Upper lobe of left lung (tissue), 4 donors: Measurements from ENCODE around the gene PRDM9.

Experiments used
- CTCF ChIP-seq, 6 experiments: fragments of 450-650 bp in 4 of 6; fragments of 200-600 bp in 2 of 6; sonication (generic) in 2 of 6; IDR thresholded peaks; one replicate each; pipeline ENCODE4 v1.5.1; 2016 to 2019; ENCODE audit warnings: antibody characterized with exemption in 6 of 6
- POLR2A ChIP-seq, 4 donors: fragments of 450-650 bp; IDR thresholded peaks; one replicate each; pipeline ENCODE4 v1.5.1; 2016 to 2017; ENCODE audit warnings: antibody characterized with exemption in 4 of 4, mild to moderate bottlenecking in 2 of 4
- POLR2AphosphoS5 ChIP-seq, 2 donors: sonication (generic); formaldehyde crosslinking; IDR thresholded peaks; one replicate each; pipeline ENCODE4 v1.5.1; 2017; ENCODE audit warnings: antibody characterized with exemption in 2 of 2

- TF ChIP-seq POLR2AphosphoS5 (IDR thresholded peaks at IDR 0.05) = no peak
- TF ChIP-seq POLR2A (IDR thresholded peaks at IDR 0.05) = no peak
- TF ChIP-seq CTCF (IDR thresholded peaks at IDR 0.05) = no peak
Observed at GRCh38 chr5:23473915-23474314, 33.5 kb upstream of the PRDM9 start.
